Ramos (cell line): ENCODE measurements around the gene COMT.
"Not testable (repeated sequence)": the region's sequence is repeated elsewhere in the genome, so short reads cannot be mapped to it uniquely, and the experiment has no call there.

Experiments used
- in situ Hi-C: fragments of 300-500 bp; cut with MboI; formaldehyde crosslinking; loops from one replicate; pipeline ENCODE4 v1.14.3; 2022; ENCODE audit warnings: low sequenced_read_pairs; ENCODE audit not compliant: unreplicated experiment

The COMT gene

GRCh38 chr22:19906864-19907263 lies 34.7 kb upstream of the COMT start:
- in situ Hi-C loops = not testable (repeated sequence)

- in situ Hi-C loops = not testable (repeated sequence)
Observed at GRCh38 chr22:19907902-19908301, 33.7 kb upstream of the COMT start.

DNA sequence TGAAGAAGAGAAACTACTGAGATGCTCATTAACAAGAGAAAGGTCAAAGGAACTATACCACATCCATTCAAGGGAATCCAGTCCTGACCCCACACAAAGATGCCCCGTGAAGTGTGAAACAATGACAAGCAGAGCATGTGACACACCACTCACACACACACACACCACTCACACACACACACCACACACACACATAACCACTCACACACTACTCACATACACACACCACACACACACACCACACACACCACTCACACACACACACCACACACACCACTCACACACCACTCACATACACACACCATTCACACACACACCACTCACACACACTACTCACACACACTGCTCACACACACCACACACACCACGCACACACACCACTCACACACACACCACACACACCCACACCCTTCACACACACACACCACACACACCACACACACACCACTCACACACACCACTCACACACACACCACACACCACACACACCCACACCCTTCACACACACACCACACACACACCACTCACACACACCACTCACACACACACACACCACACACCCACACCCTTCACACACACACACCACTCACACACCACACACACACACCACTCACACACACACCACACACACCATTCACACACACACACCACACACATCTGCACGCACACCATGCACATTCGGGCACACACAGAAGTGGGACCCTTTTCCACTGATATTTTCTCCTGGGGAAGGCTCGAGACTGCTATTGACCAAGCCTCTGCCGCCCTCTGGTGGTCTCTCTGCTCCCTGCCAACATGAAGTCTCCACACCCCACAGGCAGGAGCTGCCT lies 32.0 kb upstream of the COMT start:
- in situ Hi-C loops = no loop called here

GRCh38 chr22:19910180-19910744 lies 31.3 kb upstream of the COMT start:
- in situ Hi-C loops = no loop called here

GRCh38 chr22:19911540-19912270 lies 29.9 kb upstream of the COMT start:
- in situ Hi-C loops = no loop called here

- in situ Hi-C loops = no loop called here
Observed at GRCh38 chr22:19912271-19912999, 29.1 kb upstream of the COMT start.

GRCh38 chr22:19913337-19913936 lies 28.1 kb upstream of the COMT start:
- in situ Hi-C loops = no loop called here

DNA sequence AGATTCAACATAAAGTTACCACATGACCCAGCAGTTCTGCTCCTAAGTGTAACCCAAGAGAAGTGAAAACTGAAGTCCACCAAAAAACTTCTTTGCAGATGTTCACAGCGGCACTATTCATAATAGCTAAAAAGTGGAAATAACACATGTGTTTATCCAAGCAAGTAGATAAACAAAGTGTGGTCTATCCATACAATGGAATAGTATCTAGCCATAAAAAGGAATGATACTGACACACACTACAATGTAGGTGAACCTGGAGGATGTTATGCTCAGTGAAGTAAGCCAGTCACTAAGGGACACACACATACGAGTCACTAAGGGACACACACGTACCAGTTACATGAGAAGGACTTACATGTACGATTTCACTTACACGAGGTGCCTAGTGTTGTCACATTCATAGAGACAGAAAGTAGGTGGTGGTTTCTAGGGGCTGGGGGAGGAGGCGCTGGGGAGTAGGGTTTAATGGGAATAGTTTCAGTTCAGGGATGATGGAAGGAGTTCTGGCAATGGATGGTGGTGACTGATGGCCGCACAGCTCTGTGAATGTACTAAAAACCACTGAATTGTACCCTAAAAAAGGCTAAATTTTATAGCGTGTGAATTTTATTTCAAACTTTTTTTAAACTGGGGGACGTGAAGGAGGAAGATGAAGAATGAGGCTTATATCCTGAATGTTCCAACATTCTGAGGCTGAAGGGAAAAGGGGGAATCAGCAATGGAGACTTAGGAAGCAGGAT lies 27.2 kb upstream of the COMT start:
- in situ Hi-C loops = no loop called here

- in situ Hi-C loops = loop anchor here (5.0 kb wide), 1 partner anchor 183 kb away; no protein-coding TSS in a partner anchor
Observed at GRCh38 chr22:19915287-19915954, 26.2 kb upstream of the COMT start.

GRCh38 chr22:19916006-19916405 lies 25.6 kb upstream of the COMT start:
- in situ Hi-C loops = loop anchor here (5.0 kb wide), 1 partner anchor 184 kb away; no protein-coding TSS in a partner anchor

- in situ Hi-C loops = loop anchor here (5.0 kb wide), 1 partner anchor 185 kb away; no protein-coding TSS in a partner anchor
Observed at GRCh38 chr22:19916941-19917340, 24.6 kb upstream of the COMT start.

- in situ Hi-C loops = loop anchor here (5.0 kb wide), 1 partner anchor 185 kb away; no protein-coding TSS in a partner anchor
Observed at GRCh38 chr22:19917389-19918138, 24.0 kb upstream of the COMT start.

GRCh38 chr22:19918332-19919106 lies 23.1 kb upstream of the COMT start:
- in situ Hi-C loops = loop anchor here (5.0 kb wide), 1 partner anchor 186 kb away; no protein-coding TSS in a partner anchor

GRCh38 chr22:19919701-19920363 lies 21.7 kb upstream of the COMT start:
- in situ Hi-C loops = loop anchor here (5.0 kb wide), 1 partner anchor 188 kb away; no protein-coding TSS in a partner anchor

DNA sequence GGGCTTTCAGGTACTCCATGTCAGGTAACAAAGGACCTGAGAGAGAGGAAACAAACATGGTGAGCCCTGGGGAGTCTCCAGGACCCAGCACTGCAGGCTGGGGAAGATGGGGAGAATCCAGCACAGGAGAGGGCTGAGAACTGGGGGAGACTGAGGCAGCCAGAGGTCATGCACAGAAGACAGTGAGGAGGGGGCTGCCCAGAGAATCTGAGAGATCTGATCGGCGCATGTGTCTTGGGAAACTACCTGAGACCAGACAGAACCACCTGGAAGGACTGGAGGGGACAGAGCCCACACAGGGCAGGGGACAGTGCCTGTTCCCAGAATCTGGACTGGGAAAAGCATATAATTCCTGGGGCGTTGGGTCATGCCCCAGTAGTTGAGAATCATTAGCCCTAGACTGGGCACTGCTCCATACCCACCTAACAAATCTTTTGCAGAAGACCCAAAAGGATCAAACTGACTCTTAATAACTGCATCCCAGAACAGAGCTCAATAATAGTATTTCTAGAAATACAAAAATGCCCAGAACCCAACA lies 20.0 kb upstream of the COMT start:
- in situ Hi-C loops = no loop called here

GRCh38 chr22:19923914-19924513 lies 17.6 kb upstream of the COMT start:
- in situ Hi-C loops = no loop called here
